C4-2B (cell line): ENCODE data around the gene SRPK2.

ENCODE experiments used
- H3K27ac ChIP-seq: fragments of 450-650 bp; 2 replicates; pipeline ENCODE4 v1.5.1; 2017
- ZFX ChIP-seq: fragments of 450-650 bp; IDR thresholded peaks from 2 replicates; pipeline ENCODE4 v1.6.1; 2017
- TF ChIP-seq, protein P1 (sequence below): fragments of 450-650 bp; conservative IDR thresholded peaks from 2 replicates; pipeline ENCODE4 v1.5.1; 2017; ENCODE audit warnings: mild to moderate bottlenecking

Gene SRPK2

DNA sequence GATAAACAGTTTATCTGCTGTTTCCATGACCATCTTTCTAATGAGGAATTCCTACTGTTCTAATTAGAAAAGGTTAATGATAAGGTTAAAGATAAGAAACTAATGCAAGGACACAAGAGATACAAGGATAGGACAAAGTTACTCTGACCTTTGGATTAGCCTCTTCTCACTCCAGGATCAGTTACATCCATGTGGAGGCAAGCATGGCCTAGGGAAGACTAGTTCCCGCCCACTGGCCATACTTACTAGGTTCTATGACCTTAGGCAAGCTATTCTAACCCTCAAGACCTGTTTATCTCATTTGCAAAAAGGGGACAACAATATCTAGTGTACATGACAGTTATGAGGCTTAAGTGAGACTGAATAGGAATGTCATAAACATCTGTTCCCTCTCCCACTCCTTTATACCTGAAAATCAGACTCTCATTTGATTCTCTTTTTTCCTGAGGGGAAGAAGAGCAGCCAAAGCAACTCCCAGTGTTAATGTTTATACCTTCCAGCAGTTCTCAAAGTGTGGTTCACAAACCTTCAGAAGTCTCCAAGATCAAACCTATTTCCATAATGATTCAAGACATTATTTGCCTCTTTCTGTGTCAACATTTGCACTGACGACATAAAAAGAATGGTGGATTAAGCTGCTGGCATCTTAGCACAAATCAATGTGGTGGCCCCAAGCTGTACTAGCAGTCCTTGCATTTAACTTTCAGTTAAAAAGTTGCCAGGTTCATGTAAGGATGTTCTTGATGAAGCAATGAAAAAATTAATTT, 72.0 kb downstream of the SRPK2 start:
- TF ChIP-seq, protein P1, sequence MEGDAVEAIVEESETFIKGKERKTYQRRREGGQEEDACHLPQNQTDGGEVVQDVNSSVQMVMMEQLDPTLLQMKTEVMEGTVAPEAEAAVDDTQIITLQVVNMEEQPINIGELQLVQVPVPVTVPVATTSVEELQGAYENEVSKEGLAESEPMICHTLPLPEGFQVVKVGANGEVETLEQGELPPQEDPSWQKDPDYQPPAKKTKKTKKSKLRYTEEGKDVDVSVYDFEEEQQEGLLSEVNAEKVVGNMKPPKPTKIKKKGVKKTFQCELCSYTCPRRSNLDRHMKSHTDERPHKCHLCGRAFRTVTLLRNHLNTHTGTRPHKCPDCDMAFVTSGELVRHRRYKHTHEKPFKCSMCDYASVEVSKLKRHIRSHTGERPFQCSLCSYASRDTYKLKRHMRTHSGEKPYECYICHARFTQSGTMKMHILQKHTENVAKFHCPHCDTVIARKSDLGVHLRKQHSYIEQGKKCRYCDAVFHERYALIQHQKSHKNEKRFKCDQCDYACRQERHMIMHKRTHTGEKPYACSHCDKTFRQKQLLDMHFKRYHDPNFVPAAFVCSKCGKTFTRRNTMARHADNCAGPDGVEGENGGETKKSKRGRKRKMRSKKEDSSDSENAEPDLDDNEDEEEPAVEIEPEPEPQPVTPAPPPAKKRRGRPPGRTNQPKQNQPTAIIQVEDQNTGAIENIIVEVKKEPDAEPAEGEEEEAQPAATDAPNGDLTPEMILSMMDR = no peak
- no peak for TF ChIP-seq ZFX
- no peak overlapping the region for H3K27ac ChIP-seq

- no peak overlapping the region for H3K27ac ChIP-seq
- TF ChIP-seq, protein P1 = no peak
- no peak for TF ChIP-seq ZFX
Observed at GRCh38 chr7:105315357-105315756, 73.4 kb downstream of the SRPK2 start.

DNA sequence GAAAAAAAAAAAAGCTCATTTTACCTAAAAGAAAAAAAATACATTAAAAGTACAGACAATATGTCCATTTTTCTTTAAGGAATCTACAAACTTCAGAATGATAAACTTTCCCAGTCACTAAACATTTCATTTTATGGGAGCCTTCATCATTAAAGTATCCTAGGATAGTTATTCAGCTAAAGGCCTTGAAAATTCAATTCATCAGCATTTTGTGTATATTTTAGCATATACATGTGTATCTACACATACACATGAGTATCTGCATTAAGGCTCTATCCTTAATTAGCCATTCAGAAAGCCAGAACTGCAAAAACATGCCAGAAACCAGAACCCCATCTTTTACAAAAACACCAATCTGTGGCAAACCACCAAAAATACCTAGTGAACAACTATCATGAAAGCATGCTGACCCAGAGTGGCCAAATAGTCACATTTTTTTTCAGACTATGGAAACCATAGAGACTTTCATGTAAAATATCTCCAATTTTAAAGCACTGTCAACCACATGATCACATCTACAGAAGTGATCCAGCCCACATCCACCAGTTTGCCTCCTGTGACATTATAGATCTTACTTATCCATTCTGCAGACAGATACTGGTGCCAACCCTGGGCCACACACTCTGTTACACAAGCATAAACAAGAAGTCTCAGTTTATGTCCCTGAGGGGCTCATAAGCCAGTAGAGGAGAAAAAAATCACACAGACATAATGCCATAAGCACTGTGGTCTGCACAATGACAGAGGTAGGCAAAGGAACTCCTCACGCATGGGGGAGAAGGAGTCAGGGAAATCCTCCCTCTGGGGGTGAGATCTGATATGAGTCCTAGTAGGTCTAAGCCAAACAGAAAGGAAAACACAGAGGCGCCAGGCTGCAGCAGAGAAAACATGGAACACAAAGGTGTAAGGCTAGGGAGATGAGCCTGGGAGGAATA, 79.2 kb downstream of the SRPK2 start:
- no peak overlapping the region for H3K27ac ChIP-seq
- TF ChIP-seq, protein P1 = no peak
- no peak for TF ChIP-seq ZFX

DNA sequence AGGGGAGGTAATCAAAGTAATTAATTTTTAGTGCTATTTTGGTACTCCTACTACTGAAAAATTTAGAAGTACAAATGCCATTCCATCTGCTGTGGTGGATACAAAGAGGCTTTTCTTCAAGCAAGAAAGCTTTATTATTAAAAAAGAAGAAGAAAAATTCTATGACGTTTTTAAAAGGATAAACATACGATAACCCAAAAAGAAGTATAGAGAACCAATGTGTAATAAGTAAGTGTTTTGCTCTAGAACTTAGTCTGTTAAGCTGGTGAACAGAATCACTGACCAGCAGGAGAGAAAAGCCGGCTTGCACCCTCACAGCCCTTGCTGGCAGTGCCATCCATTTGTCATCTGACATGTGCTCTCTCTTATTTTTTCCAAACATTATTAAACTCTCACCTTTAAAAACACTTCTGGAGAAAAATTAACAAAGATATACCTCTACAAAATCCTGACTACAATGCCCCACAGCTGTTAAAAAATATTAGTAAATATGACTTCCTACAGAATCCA, 81.5 kb downstream of the SRPK2 start:
- H3K27ac ChIP-seq = no peak overlapping the region
- TF ChIP-seq ZFX = no peak
- TF ChIP-seq, protein P1 = no peak

- no peak overlapping the region for H3K27ac ChIP-seq
- no peak for TF ChIP-seq ZFX
- TF ChIP-seq, protein P1 = no peak
Observed at GRCh38 chr7:105306298-105306748, 82.4 kb downstream of the SRPK2 start.

DNA sequence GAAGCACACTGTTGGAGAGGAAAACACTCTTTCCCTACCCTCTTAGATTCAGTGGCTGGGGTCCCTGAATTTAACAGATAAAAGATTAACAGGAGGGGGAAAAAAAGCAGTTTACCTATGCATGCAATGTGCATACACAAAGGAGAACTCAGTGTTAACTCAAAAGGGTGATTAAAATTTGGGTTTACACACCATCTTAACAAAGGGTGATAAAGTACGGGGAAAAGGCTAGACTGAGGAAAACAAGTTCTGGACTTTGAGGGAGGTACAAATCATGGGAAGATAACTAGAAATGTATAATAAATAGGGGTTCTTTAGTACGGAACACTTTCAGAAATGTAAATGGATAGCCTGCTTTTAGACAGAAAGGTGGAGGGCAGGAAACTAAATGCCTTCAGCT, 83.1 kb downstream of the SRPK2 start:
- TF ChIP-seq ZFX = no peak
- TF ChIP-seq, protein P1 = no peak
- H3K27ac ChIP-seq = no peak overlapping the region
